B cell (primary cell): ENCODE measurements around the gene MGAT5. TPM values are rescaled to one million over a fixed set of nuclear protein-coding genes. Genes with fewer than 3 reads are reported as not detected.

Experiments used
- ATAC-seq: fragments of 200-7000 bp; cut with Tn5 transposase; one replicate; pipeline ENCODE4 v1.10.0; 2021; ENCODE audit warnings: low read depth, mild to moderate bottlenecking, moderate number of reproducible peaks, moderate library complexity
- CTCF ChIA-PET: fragments of 350-600 bp; sonication (Branson Sonifier 250); formaldehyde crosslinking; loops from one replicate; lab custom pipeline; 2021; ENCODE audit warnings: antibody characterized with exemption, inconsistent platforms; lab: Charles Lee
- POLR2A ChIA-PET: fragments of 350-600 bp; sonication (Branson Sonifier 250); formaldehyde crosslinking; loops from one replicate; lab custom pipeline; 2021; ENCODE audit warnings: antibody characterized with exemption; lab: Charles Lee
- DNase-seq: peaks from one replicate; pipeline ENCODE4 v3.0.0; 2013
- H2AFZ ChIP-seq: 2 replicates; pipeline ENCODE4 v1.6.1; 2012; ENCODE audit warnings: mild to moderate bottlenecking, low read depth, low read length; ENCODE audit not compliant: insufficient read depth, poor library complexity, severe bottlenecking
- H3K27ac ChIP-seq, 2 donors: 1 replicate in 1 of 2; 2 replicates in 1 of 2; pipeline ENCODE4 v1.5.1; 2012 to 2013; ENCODE audit warnings: low read length in 2 of 2, mild to moderate bottlenecking in 2 of 2, moderate library complexity in 1 of 2
- H3K27me3 ChIP-seq, 4 experiments: fragments of 200-600 bp in 1 of 4; sonication (generic) in 1 of 4; replicated peaks in 1 of 4; 1 replicate in 2 of 4; 2 replicates in 2 of 4; pipeline versions ENCODE4 v1.6.1 to v1.7.0; 2013 to 2016; ENCODE audit warnings: low read length in 3 of 4, mild to moderate bottlenecking in 2 of 4, mixed read lengths in 1 of 4, moderate library complexity in 1 of 4; ENCODE audit not compliant: insufficient read depth in 4 of 4, control insufficient read depth in 3 of 4; ENCODE audit errors: control extremely low read depth in 1 of 4
- H3K36me3 ChIP-seq, 2 experiments: replicated peaks in 1 of 2; 1 replicate in 1 of 2; 2 replicates in 1 of 2; pipeline versions ENCODE4 v1.6.1 to v1.7.1; 2013; ENCODE audit warnings: low read length in 1 of 2; ENCODE audit not compliant: insufficient read depth in 2 of 2, control insufficient read depth in 1 of 2; ENCODE audit errors: control extremely low read depth in 1 of 2, extremely low read depth in 1 of 2
- H3K4me1 ChIP-seq, 2 donors: fragments of 200-600 bp in 1 of 2; sonication (generic) in 1 of 2; 1 replicate in 1 of 2; 2 replicates in 1 of 2; pipeline versions ENCODE4 v1.5.1 to v1.6.1; 2013 to 2017; ENCODE audit warnings: low read length in 2 of 2; ENCODE audit not compliant: control insufficient read depth in 2 of 2, insufficient read depth in 2 of 2
- H3K4me2 ChIP-seq: replicated peaks from 2 replicates; pipeline ENCODE3; 2012; ENCODE audit warnings: mild to moderate bottlenecking, low read depth, low read length; ENCODE audit not compliant: poor library complexity, severe bottlenecking
- H3K4me3 ChIP-seq, 5 experiments: fragments of 200-600 bp in 1 of 5; sonication (generic) in 1 of 5; 1 replicate in 3 of 5; 2 replicates in 2 of 5; pipeline versions ENCODE4 v1.5.1 to v1.7.0; 2011 to 2016; ENCODE audit warnings: low read length in 4 of 5, mild to moderate bottlenecking in 4 of 5, low read depth in 2 of 5, control low read depth in 1 of 5, moderate library complexity in 1 of 5; ENCODE audit not compliant: insufficient read depth in 1 of 5; ENCODE audit errors: control extremely low read depth in 1 of 5, extremely low read depth in 1 of 5
- H3K79me2 ChIP-seq: fragments of 200-600 bp; sonication (generic); one replicate; pipeline ENCODE4 v1.6.0; 2016; ENCODE audit warnings: low read length; ENCODE audit not compliant: control insufficient read depth, insufficient read depth
- H3K9ac ChIP-seq: fragments of 200-600 bp; sonication (generic); 2 replicates; pipeline ENCODE4 v1.6.1; 2017; ENCODE audit warnings: mild to moderate bottlenecking, low read length, moderate library complexity
- H3K9me3 ChIP-seq, 3 donors: one replicate each; pipeline versions ENCODE4 v1.6.1 to v1.7.1; 2013; ENCODE audit warnings: low read length in 2 of 3; ENCODE audit not compliant: control insufficient read depth in 2 of 3, insufficient read depth in 1 of 3; ENCODE audit errors: control extremely low read depth in 1 of 3
- H4K20me1 ChIP-seq: 2 replicates; pipeline ENCODE4 v1.6.0; 2012; ENCODE audit warnings: mild to moderate bottlenecking, low read length; ENCODE audit not compliant: insufficient read depth, control insufficient read depth, poor library complexity, severe bottlenecking
- H3K27ac Mint-ChIP-seq: one replicate; pipeline ENCODE4 v1.8.0; 2021; ENCODE audit warnings: mixed read lengths
- H3K27me3 Mint-ChIP-seq: one replicate; pipeline ENCODE4 v1.8.0; 2021; ENCODE audit warnings: mixed read lengths
- H3K4me1 Mint-ChIP-seq: one replicate; pipeline ENCODE4 v1.8.0; 2021; ENCODE audit warnings: mixed read lengths
- H3K4me3 Mint-ChIP-seq: one replicate; pipeline ENCODE4 v1.8.0; 2021; ENCODE audit warnings: mixed read lengths
- H3K9me3 Mint-ChIP-seq: one replicate; pipeline ENCODE4 v1.8.0; 2022; ENCODE audit warnings: mixed read lengths; ENCODE audit not compliant: insufficient read depth
- CTCF ChIP-seq: fragments of 200-600 bp; IDR thresholded peaks from one replicate; pipeline ENCODE4 v1.8.0; 2022; ENCODE audit warnings: antibody characterized with exemption, mild to moderate bottlenecking
- EZH2 ChIP-seq: IDR thresholded peaks from 2 replicates; pipeline ENCODE4 v1.6.1; 2012; ENCODE audit warnings: borderline replicate concordance, low read depth, mild to moderate bottlenecking, moderate library complexity, low read length; ENCODE audit not compliant: insufficient read depth, poor library complexity, severe bottlenecking
- WGBS: methylation state at CpG from one replicate; pipeline ENCODE4 v1.1.5; 2013; ENCODE audit warnings: missing lambda C conversion rate; ENCODE audit not compliant: insufficient coverage; 5-methylcytosine and 5-hydroxymethylcytosine counted together
- intact Hi-C: fragments of 100-400 bp; cut with micrococcal nuclease; formaldehyde crosslinking; loops from one replicate; pipeline ENCODE4 v1.10.0; 2022
- polyA plus RNA-seq: library from polyadenylated mRNA; depleted of rRNA; stranded (reverse); fragments of >200 nt; gene quantifications from 2 replicates; pipeline ENCODE4 v1.2.3, GENCODE V29; 2012
- total RNA-seq, 2 donors: library from RNA; stranded (reverse); fragments of 120-200 nt in 1 of 2; gene quantifications; 1 replicate in 1 of 2; 2 replicates in 1 of 2; pipeline versions ENCODE4 v1.2.3 to v1.2.4, GENCODE V29; 2013 to 2022

MGAT5 gene
- total and polyA plus RNA-seq, 2 donors (not counting 1 experiment from before 2014, with no cell fraction given) = 27.2 to 184 TPM

DNA sequence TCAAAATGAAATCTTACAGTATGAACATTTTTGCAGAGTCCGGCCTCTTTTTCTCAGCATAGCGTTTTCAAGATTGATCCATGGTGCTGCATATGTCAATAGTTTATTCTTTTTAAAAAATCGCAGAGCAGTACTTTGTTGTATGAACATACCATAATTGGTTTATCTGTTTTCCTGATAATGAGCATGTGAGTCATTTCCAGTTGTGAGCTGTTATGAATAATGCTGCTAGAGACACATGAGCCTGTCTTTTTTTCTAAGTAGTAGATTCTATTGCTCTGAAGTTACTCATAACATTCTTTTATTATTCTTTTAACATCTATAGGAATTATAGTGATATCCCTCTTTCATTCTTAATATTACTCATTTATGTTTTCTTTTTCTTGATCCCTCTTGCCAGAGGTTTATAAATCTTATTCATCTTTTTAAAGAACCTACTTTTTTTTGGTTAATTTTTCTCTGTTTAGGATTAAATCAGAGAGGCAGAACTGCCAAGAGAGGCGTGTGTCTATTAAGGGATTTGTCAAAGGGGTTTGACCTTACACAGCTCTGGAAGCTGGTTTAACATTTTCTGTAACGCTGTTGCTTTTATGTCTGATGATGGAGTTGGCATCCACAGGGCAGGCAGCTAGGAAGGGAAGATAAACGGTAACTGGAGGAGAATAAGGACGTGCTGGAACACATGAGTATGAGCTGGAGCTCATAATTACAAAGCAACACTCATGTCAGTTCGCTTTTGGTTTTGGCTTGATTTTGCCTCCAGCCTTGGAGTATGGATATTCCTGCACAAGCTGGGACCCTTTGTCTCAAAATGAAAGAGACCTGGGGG is 47.4 kb downstream of the MGAT5 start:
- Histone ChIP-seq H3K4me3 (no peak overlapping the region), H2AFZ (no peak overlapping the region), H3K4me1 (peaks cover 60 to 77% of the 10 kb centered on the region in 2 donors), H3K4me2 (no peak overlapping the region), H3K27ac (peak overlapping the region in 1 of 2 donors; percentile 77), H4K20me1 (no peaks in the 10 kb centered on the region), H3K9ac (no peak overlapping the region), H3K9me3 (no peaks in the 10 kb centered on the region), H3K27me3 (no peaks in the 10 kb centered on the region), H3K36me3 (peaks cover 5 to 23% of the 10 kb centered on the region in 2 experiments), H3K79me2 (peaks cover 100% of the 10 kb centered on the region)
- CTCF ChIA-PET = interaction anchor here (1.0 to 1.5 kb wide), 4 partner anchors 45 to 183 kb away, joined by 3 to 7 read pairs (median 4); no protein-coding TSS in a partner anchor
- Mint-ChIP-seq H3K4me1 (peaks cover 77% of the 10 kb centered on the region), H3K27ac (peak overlapping the region; percentile 65), H3K4me3 (no peak overlapping the region), H3K9me3 (no peaks in the 10 kb centered on the region), H3K27me3 (no peaks in the 10 kb centered on the region)
- TF ChIP-seq CTCF (no peak), EZH2 (no peak)
- ATAC-seq (no peak), DNase-seq (no peak)
- intact Hi-C loops = loop anchor here (5.0 kb wide), 1 partner anchor 41 kb away; no protein-coding TSS in a partner anchor
- 100% methylated on average over 3 of the region's 8 CpGs for WGBS
- POLR2A ChIA-PET = no interaction called here

GRCh38 chr2:134301928-134302260 is 48.0 kb downstream of the MGAT5 start:
- no peak overlapping the region for H3K4me3 Mint-ChIP-seq
- TF ChIP-seq EZH2 (no peak), CTCF (no peak)
- CTCF ChIA-PET = interaction anchor here (0.6 to 1.5 kb wide), 5 partner anchors 45 to 110 kb away, joined by 3 to 7 read pairs (median 4); no protein-coding TSS in a partner anchor
- H3K4me3 ChIP-seq = no peak overlapping the region
- intact Hi-C loops = loop anchor here (5.0 kb wide), 1 partner anchor 40 kb away; no protein-coding TSS in a partner anchor
- H3K9me3 ChIP-seq = no peaks in the 10 kb centered on the region
- no peaks in the 10 kb centered on the region for H3K27me3 ChIP-seq
- DNase-seq = no peak
- H3K9ac ChIP-seq = no peak overlapping the region
- H4K20me1 ChIP-seq = no peaks in the 10 kb centered on the region
- peaks cover 78% of the 10 kb centered on the region for H3K4me1 Mint-ChIP-seq
- H3K4me2 ChIP-seq = no peak overlapping the region
- no peak for ATAC-seq
- no peaks in the 10 kb centered on the region for H3K9me3 Mint-ChIP-seq
- POLR2A ChIA-PET = interaction anchor here (0.9 kb wide), 1 partner anchor 27 kb away, joined by 4 read pairs; no protein-coding TSS in a partner anchor
- H3K4me1 ChIP-seq = peaks cover 60 to 77% of the 10 kb centered on the region in 2 donors
- no peak overlapping the region for H2AFZ ChIP-seq
- no CpG with 5 or more reads among the region's 2 CpGs for WGBS
- H3K36me3 ChIP-seq = peaks cover 5 to 23% of the 10 kb centered on the region in 2 experiments
- peak overlapping the region; percentile 27 for H3K27ac Mint-ChIP-seq
- H3K27me3 Mint-ChIP-seq = no peaks in the 10 kb centered on the region
- H3K79me2 ChIP-seq = peaks cover 100% of the 10 kb centered on the region
- H3K27ac ChIP-seq = peak overlapping the region; percentile 4 to 77
